K562 (cell line): Measurements from ENCODE around the gene TRMU. TPM values are rescaled to one million over a fixed set of nuclear protein-coding genes. Genes with fewer than 3 reads are reported as not detected.

Experiments used
- CEBPG ChIP-seq, 3 experiments: fragments of 200-800 bp in 1 of 3; sonication (Bioruptor generic) in 1 of 3; sonication (generic) in 1 of 3; formaldehyde crosslinking in 1 of 3; IDR thresholded peaks in 2 of 3; conservative IDR thresholded peaks in 1 of 3; 2 replicates each; pipeline versions ENCODE4 v1.6.1 to v1.8.0; 2016 to 2022; ENCODE audit warnings: missing compliant biosample characterization in 2 of 3, missing genetic modification characterization in 2 of 3, mild to moderate bottlenecking in 1 of 3, missing genetic modification reagents in 1 of 3
- ERF ChIP-seq: fragments of 450-650 bp; formaldehyde crosslinking; IDR thresholded peaks from 2 replicates; pipeline ENCODE4 v1.4.0; 2020; ENCODE audit warnings: mild to moderate bottlenecking, mixed read lengths
- ETS2 ChIP-seq: IDR thresholded peaks from 2 replicates; pipeline ENCODE4 v1.6.1; 2016; ENCODE audit warnings: borderline replicate concordance, missing genetic modification characterization, mild to moderate bottlenecking, moderate library complexity, missing compliant biosample characterization; ENCODE audit not compliant: poor library complexity, severe bottlenecking
- EWSR1 ChIP-seq: fragments of 450-650 bp; IDR thresholded peaks from 2 replicates; pipeline ENCODE4 v1.6.1; 2018; ENCODE audit warnings: borderline replicate concordance, mild to moderate bottlenecking, low read depth, moderate library complexity; ENCODE audit not compliant: partially characterized antibody
- FIP1L1 ChIP-seq: fragments of 200-400 bp; formaldehyde crosslinking; IDR thresholded peaks from 2 replicates; pipeline ENCODE4 v1.6.1; 2018; ENCODE audit warnings: mild to moderate bottlenecking, low read depth, low read length; ENCODE audit not compliant: poor library complexity, severe bottlenecking
- HDAC6 ChIP-seq: IDR thresholded peaks from 2 replicates; pipeline ENCODE4 v1.6.1; 2012; ENCODE audit warnings: low read depth, mild to moderate bottlenecking, control low read depth, inconsistent platforms, low read length, moderate library complexity
- STAT5A ChIP-seq: IDR thresholded peaks from 2 replicates; pipeline ENCODE4 v1.6.1; 2012; ENCODE audit warnings: low read length, inconsistent platforms, borderline replicate concordance
- ZNF174 ChIP-seq: fragments of 250-450 bp; sonication (Bioruptor Pico); IDR thresholded peaks from 2 replicates; pipeline ENCODE4 v1.4.0; 2020; ENCODE audit warnings: mild to moderate bottlenecking
- ZNF217 ChIP-seq: sonication (generic); formaldehyde crosslinking; IDR thresholded peaks from 2 replicates; pipeline ENCODE4 v1.8.0; 2022; ENCODE audit warnings: mild to moderate bottlenecking, missing genetic modification reagents
- ZZZ3 ChIP-seq: fragments of 450-650 bp; IDR thresholded peaks from 2 replicates; pipeline ENCODE4 v1.6.1; 2016; ENCODE audit warnings: antibody characterized with exemption, mild to moderate bottlenecking, moderate library complexity
- polyA plus RNA-seq, 8 experiments: library from polyadenylated mRNA; depleted of rRNA in 4 of 8; stranded (reverse) in 5 of 8; unstranded in 3 of 8; fragments of >200 nt; fragmentation: Nextera tagmentation in 2 of 8; fragmentation: Illumina TruSeq in 1 of 8; extraction: Ambion mirVana in 2 of 8; extraction: Trizol in 1 of 8; gene quantifications; 2 replicates each; pipeline versions ENCODE4 v1.2.1 to v1.2.3, GENCODE V29; 2011 to 2014; ENCODE audit warnings: inconsistent platforms in 1 of 8, missing spikeins in 1 of 8
- total RNA-seq, 7 experiments: library from RNA; depleted of rRNA in 6 of 7; stranded (reverse); fragments of >200 nt in 6 of 7; fragmentation: Illumina TruSeq in 2 of 7; extraction: Trizol in 2 of 7; gene quantifications; 2 replicates each; pipeline versions ENCODE4 v1.2.1 to v1.2.3, GENCODE V29; 2011 to 2021; ENCODE audit warnings: low replicate concordance in 1 of 7
- TF ChIP-seq, protein P1 (sequence below): fragments of 450-650 bp; IDR thresholded peaks from 2 replicates; pipeline ENCODE4 v1.6.1; 2018; ENCODE audit not compliant: partially characterized antibody
- TF ChIP-seq, protein P2 (sequence below): fragments of 450-650 bp; IDR thresholded peaks from 2 replicates; pipeline ENCODE4 v1.6.1; 2016; ENCODE audit warnings: low read depth
- TF ChIP-seq, protein P3 (sequence below): fragments of 250-450 bp; sonication (Bioruptor Pico); IDR thresholded peaks from 2 replicates; pipeline ENCODE4 v1.8.0; 2022; ENCODE audit warnings: inconsistent platforms, mild to moderate bottlenecking, moderate library complexity, borderline replicate concordance

The TRMU gene
- total and polyA plus RNA-seq, 9 of the 15 experiments (the other 6 are each of a cell fraction or from before 2014, with no cell fraction given) = 2.3 to 49.9 (median 35.3) TPM

DNA sequence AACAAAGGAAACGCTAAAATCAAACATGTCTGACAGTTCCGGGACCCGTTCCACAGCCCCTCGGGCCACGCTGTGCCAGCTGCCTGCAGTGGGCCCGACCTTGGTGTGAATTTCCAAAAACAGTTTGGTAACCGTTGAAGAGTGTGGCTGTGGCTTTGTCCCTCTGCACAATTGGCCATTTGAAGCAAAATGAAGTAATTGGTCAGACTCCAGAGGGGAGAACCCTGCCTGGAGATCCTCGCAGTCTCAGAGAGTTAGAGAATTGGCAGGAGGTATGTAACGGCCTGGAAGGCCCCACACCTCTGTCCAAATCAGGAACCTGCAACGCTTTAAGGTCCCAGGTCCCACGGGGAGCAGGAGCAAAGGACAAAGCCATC, 26.3 kb downstream of the TRMU start (continued):
- TF ChIP-seq, protein P1, sequence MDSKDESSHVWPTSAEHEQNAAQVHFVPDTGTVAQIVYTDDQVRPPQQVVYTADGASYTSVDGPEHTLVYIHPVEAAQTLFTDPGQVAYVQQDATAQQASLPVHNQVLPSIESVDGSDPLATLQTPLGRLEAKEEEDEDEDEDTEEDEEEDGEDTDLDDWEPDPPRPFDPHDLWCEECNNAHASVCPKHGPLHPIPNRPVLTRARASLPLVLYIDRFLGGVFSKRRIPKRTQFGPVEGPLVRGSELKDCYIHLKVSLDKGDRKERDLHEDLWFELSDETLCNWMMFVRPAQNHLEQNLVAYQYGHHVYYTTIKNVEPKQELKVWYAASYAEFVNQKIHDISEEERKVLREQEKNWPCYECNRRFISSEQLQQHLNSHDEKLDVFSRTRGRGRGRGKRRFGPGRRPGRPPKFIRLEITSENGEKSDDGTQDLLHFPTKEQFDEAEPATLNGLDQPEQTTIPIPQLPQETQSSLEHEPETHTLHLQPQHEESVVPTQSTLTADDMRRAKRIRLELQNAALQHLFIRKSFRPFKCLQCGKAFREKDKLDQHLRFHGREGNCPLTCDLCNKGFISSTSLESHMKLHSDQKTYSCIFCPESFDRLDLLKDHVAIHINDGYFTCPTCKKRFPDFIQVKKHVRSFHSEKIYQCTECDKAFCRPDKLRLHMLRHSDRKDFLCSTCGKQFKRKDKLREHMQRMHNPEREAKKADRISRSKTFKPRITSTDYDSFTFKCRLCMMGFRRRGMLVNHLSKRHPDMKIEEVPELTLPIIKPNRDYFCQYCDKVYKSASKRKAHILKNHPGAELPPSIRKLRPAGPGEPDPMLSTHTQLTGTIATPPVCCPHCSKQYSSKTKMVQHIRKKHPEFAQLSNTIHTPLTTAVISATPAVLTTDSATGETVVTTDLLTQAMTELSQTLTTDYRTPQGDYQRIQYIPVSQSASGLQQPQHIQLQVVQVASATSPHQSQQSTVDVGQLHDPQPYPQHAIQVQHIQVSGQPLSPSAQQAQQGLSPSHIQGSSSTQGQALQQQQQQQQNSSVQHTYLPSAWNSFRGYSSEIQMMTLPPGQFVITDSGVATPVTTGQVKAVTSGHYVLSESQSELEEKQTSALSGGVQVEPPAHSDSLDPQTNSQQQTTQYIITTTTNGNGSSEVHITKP = no peak
- no peak for TF ChIP-seq ERF (CRISPR knock-in tag)
- no peak for TF ChIP-seq EWSR1
- TF ChIP-seq ZZZ3 = no peak
- TF ChIP-seq ZNF174 (CRISPR knock-in tag) = no peak
- no peak for TF ChIP-seq CEBPG (CRISPR knock-in tag; IDR thresholded peaks at IDR 0.05)
- TF ChIP-seq CEBPG (tag; conservative IDR thresholded peaks at IDR 0.05 in 1 of 2, IDR thresholded peaks at IDR 0.05 in 1 of 2) = no peak
- TF ChIP-seq ZNF217 (CRISPR knock-in tag) = no peak
- no peak for TF ChIP-seq ETS2
- TF ChIP-seq, protein P2, sequence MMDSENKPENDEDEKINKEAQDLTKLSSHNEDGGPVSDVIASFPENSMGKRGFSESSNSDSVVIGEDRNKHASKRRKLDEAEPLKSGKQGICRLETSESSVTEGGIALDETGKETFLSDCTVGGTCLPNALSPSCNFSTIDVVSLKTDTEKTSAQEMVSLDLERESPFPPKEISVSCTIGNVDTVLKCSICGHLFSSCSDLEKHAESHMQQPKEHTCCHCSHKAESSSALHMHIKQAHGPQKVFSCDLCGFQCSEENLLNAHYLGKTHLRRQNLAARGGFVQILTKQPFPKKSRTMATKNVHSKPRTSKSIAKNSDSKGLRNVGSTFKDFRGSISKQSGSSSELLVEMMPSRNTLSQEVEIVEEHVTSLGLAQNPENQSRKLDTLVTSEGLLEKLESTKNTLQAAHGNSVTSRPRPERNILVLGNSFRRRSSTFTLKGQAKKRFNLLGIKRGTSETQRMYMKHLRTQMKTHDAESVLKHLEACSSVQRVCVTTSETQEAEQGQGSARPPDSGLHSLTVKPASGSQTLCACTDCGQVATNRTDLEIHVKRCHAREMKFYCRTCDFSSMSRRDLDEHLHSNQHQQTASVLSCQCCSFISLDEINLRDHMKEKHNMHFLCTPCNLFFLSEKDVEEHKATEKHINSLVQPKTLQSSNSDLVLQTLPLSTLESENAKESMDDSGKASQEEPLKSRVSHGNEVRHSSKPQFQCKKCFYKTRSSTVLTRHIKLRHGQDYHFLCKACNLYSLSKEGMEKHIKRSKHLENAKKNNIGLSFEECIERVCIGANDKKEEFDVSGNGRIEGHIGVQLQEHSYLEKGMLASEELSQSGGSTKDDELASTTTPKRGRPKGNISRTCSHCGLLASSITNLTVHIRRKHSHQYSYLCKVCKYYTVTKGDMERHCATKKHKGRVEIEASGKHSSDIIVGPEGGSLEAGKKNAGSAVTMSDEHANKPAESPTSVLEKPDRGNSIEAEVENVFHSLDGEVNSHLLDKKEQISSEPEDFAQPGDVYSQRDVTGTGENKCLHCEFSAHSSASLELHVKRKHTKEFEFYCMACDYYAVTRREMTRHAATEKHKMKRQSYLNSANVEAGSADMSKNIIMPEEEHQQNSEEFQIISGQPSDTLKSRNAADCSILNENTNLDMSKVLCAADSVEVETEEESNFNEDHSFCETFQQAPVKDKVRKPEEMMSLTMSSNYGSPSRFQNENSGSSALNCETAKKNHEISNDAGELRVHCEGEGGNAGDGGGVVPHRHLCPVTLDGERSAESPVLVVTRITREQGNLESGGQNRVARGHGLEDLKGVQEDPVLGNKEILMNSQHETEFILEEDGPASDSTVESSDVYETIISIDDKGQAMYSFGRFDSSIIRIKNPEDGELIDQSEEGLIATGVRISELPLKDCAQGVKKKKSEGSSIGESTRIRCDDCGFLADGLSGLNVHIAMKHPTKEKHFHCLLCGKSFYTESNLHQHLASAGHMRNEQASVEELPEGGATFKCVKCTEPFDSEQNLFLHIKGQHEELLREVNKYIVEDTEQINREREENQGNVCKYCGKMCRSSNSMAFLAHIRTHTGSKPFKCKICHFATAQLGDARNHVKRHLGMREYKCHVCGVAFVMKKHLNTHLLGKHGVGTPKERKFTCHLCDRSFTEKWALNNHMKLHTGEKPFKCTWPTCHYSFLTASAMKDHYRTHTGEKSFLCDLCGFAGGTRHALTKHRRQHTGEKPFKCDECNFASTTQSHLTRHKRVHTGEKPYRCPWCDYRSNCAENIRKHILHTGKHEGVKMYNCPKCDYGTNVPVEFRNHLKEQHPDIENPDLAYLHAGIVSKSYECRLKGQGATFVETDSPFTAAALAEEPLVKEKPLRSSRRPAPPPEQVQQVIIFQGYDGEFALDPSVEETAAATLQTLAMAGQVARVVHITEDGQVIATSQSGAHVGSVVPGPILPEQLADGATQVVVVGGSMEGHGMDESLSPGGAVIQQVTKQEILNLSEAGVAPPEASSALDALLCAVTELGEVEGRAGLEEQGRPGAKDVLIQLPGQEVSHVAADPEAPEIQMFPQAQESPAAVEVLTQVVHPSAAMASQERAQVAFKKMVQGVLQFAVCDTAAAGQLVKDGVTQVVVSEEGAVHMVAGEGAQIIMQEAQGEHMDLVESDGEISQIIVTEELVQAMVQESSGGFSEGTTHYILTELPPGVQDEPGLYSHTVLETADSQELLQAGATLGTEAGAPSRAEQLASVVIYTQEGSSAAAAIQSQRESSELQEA = no peak
- TF ChIP-seq STAT5A = no peak
- TF ChIP-seq HDAC6 = no peak
- TF ChIP-seq, protein P3, sequence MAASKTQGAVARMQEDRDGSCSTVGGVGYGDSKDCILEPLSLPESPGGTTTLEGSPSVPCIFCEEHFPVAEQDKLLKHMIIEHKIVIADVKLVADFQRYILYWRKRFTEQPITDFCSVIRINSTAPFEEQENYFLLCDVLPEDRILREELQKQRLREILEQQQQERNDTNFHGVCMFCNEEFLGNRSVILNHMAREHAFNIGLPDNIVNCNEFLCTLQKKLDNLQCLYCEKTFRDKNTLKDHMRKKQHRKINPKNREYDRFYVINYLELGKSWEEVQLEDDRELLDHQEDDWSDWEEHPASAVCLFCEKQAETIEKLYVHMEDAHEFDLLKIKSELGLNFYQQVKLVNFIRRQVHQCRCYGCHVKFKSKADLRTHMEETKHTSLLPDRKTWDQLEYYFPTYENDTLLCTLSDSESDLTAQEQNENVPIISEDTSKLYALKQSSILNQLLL (CRISPR knock-in tag) = no peak
- TF ChIP-seq FIP1L1 = no peak
- TF ChIP-seq, all 486 proteins: peak for 0
